GM19463 (cell line): ENCODE data around the gene DENND2C.

ENCODE experiments used
- ATAC-seq: cut with Tn5 transposase; IDR thresholded peaks from one replicate; pipeline ENCODE4 v1.9.1; 2021; ENCODE audit warnings: mild to moderate bottlenecking, moderate library complexity; ENCODE audit not compliant: unreplicated experiment

The DENND2C gene

GRCh38 chr1:114669562-114670082, at the start of gene DENND2C:
DENND2C (minus strand) TSS chr1:114670049; CDS start chr1:114625984, 44,065 bp downstream.
- ATAC-seq: peak; percentile 57

- ATAC-seq: no peak
These were observed 49.6 kb upstream of the DENND2C start for GRCh38 chr1:114719424-114719787.

GRCh38 chr1:114718661-114719423, 49.0 kb upstream of the DENND2C start:
- ATAC-seq: no peak

GRCh38 chr1:114716304-114717170, 46.7 kb upstream of the DENND2C start, which contains the start of gene NRAS:
NRAS (minus strand) TSS chr1:114716771; CDS start chr1:114716160, 611 bp downstream.
- ATAC-seq: peak; percentile 94

GRCh38 chr1:114715952-114716303, 46.1 kb upstream of the DENND2C start:
- no peak for ATAC-seq

GRCh38 chr1:114712977-114713376, 43.1 kb upstream of the DENND2C start:
- ATAC-seq: no peak

GRCh38 chr1:114710360-114710759, 40.5 kb upstream of the DENND2C start:
- ATAC-seq: no peak

- ATAC-seq: no peak
These were observed 37.8 kb upstream of the DENND2C start for GRCh38 chr1:114707604-114708003.

- ATAC-seq: no peak
These were observed 33.4 kb upstream of the DENND2C start for GRCh38 chr1:114703242-114703641.

GRCh38 chr1:114702737-114703136, 32.9 kb upstream of the DENND2C start:
- no peak for ATAC-seq

GRCh38 chr1:114701931-114702330, 32.1 kb upstream of the DENND2C start:
- ATAC-seq: no peak

GRCh38 chr1:114700036-114700600, 30.3 kb upstream of the DENND2C start:
- no peak for ATAC-seq

GRCh38 chr1:114696810-114697209, 27.0 kb upstream of the DENND2C start:
- no peak for ATAC-seq

- ATAC-seq: no peak
These were observed 25.7 kb upstream of the DENND2C start, which contains the start of gene AMPD1 for GRCh38 chr1:114695430-114696058. AMPD1 (minus strand) TSS chr1:114695546; CDS start chr1:114695471, 75 bp downstream.

GRCh38 chr1:114694540-114695310, 24.9 kb upstream of the DENND2C start:
- no peak for ATAC-seq

GRCh38 chr1:114692947-114693346, 23.1 kb upstream of the DENND2C start:
- ATAC-seq: no peak

- no peak for ATAC-seq
These were observed 21.2 kb upstream of the DENND2C start for GRCh38 chr1:114691061-114691460.

- no peak for ATAC-seq
These were observed 20.3 kb upstream of the DENND2C start for GRCh38 chr1:114690148-114690547.

GRCh38 chr1:114688526-114688925, 18.7 kb upstream of the DENND2C start:
- ATAC-seq: no peak

GRCh38 chr1:114685851-114686250, 16.0 kb upstream of the DENND2C start:
- no peak for ATAC-seq
